GM18868 (cell line): ENCODE results near the gene CIAO2A.
"Not testable (repeated sequence)": the region's sequence is repeated elsewhere in the genome, so short reads cannot be mapped to it uniquely, and the experiment has no call there.

Experiments used
- ATAC-seq: cut with Tn5 transposase; IDR thresholded peaks from one replicate; pipeline ENCODE4 v1.9.1; 2021; ENCODE audit warnings: mild to moderate bottlenecking, moderate library complexity; ENCODE audit not compliant: unreplicated experiment

Gene CIAO2A

GRCh38 chr15:64112073-64112772, 18.6 kb upstream of the CIAO2A start:
- no peak for ATAC-seq

DNA sequence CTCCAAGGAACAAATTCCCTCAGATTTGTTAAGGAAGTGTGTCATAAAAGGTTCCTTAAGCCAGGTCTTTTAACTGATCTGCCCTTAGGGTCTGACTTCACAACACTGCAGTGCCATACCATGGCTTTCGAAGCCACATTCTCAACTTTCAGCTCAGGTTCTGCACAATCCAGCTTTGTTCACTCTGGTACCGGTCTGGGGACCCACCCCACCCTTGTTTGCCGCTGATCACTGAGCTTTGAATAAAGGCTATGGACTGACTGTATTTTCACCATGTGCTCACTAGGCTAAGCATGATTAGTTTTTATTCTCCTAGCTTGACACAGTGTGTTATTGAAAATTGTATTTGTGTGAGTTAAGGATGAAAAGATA, 18.0 kb upstream of the CIAO2A start:
- no peak for ATAC-seq

- ATAC-seq = peak; percentile 53
Observed at GRCh38 chr15:64110950-64111678, 17.5 kb upstream of the CIAO2A start.

GRCh38 chr15:64110108-64110701, 16.6 kb upstream of the CIAO2A start:
- not testable (repeated sequence) for ATAC-seq

- no peak for ATAC-seq
Observed at GRCh38 chr15:64107337-64107736, 13.7 kb upstream of the CIAO2A start.

- no peak for ATAC-seq
Observed at GRCh38 chr15:64105113-64105704, 11.6 kb upstream of the CIAO2A start.

DNA sequence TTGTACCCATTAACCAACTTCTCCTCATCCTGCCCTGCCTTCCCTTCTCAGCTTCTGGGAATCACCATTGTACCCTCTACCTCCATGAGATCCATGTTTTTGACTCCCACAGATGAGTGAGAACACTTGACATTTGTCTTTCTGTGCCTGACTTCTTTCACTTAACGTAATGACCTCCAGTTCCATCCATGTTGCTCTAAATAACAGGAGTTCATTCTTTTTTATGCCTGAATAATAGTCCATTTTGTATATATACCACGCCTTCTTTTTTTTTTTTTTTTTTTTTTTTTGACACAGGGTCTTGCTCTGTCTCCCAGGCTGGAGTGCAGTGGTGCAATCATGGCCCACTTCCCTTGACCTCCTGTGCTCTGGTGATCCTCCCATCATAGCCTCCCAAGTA, 8.9 kb upstream of the CIAO2A start:
- ATAC-seq = no peak

- no peak for ATAC-seq
Observed at GRCh38 chr15:64100958-64101357, 7.3 kb upstream of the CIAO2A start.

DNA sequence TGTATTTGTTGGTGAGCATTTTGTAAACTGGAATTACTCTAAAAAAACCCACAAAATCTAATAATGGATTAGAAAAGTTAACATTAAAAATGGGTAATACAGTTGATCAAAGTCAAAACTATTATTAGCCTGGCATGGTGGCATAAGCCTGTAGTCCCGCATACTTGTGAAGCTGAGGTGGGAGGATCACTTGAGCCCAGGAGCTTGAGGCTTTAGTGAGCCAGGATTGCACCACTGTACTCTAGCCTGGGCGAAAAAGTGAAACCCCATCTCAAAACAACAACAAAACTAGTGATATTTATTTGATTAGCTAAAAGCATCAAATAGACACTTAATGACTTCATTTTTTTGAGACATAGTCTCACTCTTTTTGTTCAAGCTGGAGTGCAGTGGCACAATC, 5.7 kb upstream of the CIAO2A start:
- no peak for ATAC-seq

DNA sequence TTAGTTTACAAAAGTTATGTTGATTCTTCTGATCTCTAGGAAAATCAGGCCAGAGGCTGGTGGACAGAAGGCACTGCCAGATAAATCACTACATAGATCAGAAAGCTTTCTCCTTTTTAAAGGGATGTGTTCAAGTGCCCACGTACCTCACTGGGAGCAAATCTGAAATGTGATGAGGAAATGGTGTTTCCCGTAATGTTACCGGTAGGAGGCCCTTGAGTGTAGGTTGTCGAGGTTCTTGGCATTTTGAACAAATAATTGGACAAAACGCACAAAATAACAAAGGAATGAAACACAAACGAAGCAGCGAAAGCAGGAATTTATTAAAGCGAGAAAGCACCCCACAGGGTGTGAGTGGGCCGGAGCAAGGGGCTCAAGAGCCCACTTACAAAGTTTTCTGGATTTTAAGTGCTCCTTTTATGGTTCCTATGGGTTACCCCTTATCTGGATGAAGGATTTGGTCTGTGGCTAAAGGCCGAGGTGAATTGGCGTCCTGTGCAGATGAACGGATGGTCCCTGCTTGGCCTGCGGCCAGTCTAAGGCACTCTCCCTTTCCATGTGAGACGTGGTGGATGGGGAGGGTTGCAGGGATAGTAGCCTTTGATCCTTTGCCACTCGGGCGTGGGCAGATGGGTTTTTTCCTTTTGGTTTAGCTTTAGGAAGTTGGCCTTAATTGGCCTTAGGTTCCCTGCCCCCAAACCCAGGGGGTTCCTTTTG, 3.2 kb upstream of the CIAO2A start:
- no peak for ATAC-seq

DNA sequence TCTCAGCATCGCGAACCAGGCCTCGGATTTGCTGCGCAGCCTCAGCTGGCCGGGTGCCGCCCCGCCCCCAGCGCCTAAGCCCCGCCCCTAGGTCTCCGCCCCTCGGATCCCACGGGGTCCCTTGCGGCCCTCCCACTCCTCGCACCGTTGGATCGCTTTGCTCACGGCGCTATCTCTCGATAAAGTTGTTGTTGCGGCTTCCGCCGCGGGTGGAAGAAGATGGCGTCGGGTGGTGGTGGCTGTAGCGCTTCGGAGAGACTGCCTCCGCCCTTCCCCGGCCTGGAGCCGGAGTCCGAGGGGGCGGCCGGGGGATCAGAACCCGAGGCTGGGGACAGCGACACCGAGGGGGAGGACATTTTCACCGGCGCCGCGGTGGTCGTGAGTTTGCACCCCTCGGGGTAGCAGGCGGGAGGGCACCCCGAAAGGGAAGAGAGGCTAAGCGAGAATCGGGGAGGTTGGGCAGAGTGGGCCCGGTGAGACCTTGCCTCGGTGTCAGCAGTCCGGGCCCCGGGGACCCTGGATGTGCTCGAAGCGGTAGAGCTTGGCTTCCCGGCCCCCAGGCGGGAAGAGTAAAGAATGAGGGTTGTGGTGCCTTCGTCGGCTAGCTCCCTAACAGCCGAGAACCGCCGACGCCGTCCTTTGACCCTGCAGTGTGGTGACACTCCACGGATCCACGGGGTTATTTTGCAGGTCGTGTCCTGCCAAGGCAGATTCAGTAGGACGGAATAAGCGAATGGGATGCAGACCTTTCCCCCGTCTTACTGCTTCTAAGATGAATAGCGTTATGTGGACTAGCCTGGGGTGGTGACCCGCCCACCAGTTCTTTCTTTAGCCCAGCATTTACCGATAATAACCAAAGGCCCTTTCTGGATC, 2.4 kb upstream of the CIAO2A start, which contains the start of gene SNX1:
TSS of gene SNX1 (plus strand) at position 188 of the 873 bp plus-strand sequence. CDS start at position 220, 32 bp downstream.
- ATAC-seq = peak; percentile 47

DNA sequence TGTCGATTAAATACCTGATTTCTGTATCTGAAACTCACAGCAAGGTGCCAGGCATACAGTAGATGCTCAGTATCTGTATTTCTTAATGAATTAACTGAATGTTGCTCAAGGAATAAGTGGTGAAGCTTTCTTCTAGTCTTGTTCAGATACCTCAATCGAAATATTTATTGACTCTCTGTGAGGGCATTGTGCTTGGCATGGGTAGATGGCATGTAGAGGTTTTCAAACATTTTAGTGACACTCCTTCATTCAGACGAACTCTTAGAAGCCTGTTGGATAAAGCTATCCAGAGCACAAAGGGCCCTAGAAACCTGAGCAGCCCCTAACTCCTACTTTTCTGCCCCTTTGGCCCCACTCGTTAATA, 1.8 kb upstream of the CIAO2A start:
- ATAC-seq = no peak

- no peak for ATAC-seq
Observed at GRCh38 chr15:64092864-64093626, 593 bp downstream of the CIAO2A start.

DNA sequence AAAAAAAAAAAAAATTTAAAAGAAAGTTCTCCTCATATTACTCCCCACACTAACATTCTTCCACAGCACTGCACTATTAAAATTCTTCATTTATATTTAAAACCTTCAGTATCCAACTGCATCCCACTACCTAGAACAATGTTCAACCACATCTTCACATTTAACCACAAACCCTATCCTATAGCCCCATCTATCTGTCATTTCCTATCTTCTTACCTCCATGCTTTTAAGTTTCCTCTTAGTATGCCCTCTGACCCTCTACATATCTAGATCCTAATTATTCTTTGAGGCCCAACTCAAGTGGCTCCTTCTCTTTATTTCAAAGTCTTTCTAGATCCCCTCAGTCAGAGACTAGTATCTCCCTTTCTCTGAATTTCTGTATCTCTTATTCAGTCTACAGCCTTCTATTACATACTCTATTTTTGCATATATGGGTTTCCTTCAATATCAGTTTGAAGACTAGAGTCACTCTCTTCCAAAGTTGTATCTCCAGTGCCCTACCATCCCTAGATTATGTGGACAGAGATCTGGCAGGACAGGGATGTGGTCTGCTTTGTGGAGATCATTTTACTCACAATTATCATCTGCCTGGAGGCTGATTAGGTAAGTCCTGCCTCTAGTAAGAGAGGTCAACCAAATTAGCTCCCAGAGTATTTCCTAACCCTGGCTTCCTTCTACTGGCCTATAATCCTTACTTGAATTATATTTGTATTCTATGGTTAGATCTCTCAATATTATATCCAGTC, 1.4 kb downstream of the CIAO2A start:
- no peak for ATAC-seq

GRCh38 chr15:64090527-64090926, 3.1 kb downstream of the CIAO2A start:
- no peak for ATAC-seq

DNA sequence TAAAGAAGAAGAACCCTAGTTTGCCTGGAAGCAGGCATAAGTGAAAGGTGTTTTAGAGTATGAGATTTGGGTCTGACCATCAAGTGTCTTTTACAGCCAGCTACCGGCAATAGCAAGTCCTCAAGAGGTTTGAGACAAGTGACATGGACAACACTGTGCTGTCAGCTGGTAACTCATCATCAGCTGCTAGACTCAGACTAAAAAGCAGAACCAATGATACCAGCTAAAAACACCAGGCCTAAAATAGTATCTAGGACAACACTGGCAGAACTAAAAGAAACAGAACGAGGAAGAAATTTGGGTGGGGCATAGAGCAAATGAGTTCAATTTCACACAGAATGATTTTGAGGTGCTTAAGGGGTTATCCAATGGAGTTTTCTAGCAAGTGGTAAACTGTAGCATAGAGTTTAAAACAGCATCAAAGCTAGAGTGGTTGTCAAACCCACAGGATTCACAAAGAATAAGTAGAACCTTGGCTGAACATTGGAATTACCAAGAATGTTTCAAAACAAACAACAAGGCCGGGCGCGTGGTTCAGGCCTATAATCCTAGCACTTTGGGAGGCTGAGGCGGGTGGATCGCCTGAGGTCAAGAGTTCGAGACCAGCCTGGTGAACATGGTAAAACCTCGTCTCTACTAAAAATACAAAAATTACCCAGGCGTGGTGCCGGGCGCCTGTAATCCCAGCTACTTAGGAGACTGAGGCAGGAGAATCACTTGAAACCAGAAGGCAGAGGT, 3.9 kb downstream of the CIAO2A start:
- ATAC-seq = peak; percentile 26

- ATAC-seq = no peak
Observed at GRCh38 chr15:64082757-64083156, 10.9 kb downstream of the CIAO2A start.

- ATAC-seq = not testable (repeated sequence)
Observed at GRCh38 chr15:64073496-64073895, 20.1 kb downstream of the CIAO2A start.
